ENCODE measurements around the gene CENPB.
"Not testable (repeated sequence)": the region's sequence is repeated elsewhere in the genome, so short reads cannot be mapped to it uniquely, and the experiment has no call there.

Gene CENPB

GRCh38 chr20:3811467-3812258 lies 25.1 kb upstream of the CENPB start:
- peak; percentile 80 to 87 for DNase-seq (ENCODE audit: low read depth in 2 of 2)

- DNase-seq (ENCODE audit: low read depth in 2 of 2) = no peak
Observed at GRCh38 chr20:3808544-3808943, 22.0 kb upstream of the CENPB start.

- no peak for DNase-seq (ENCODE audit: low read depth in 2 of 2)
Observed at GRCh38 chr20:3804781-3805180, 18.2 kb upstream of the CENPB start.

- no peak for DNase-seq (ENCODE audit: low read depth in 2 of 2)
Observed at GRCh38 chr20:3804254-3804751, 17.8 kb upstream of the CENPB start.

GRCh38 chr20:3803854-3804253 lies 17.3 kb upstream of the CENPB start:
- no peak for DNase-seq (ENCODE audit: low read depth in 2 of 2)

- no peak for DNase-seq (ENCODE audit: low read depth in 2 of 2)
Observed at GRCh38 chr20:3803289-3803688, 16.7 kb upstream of the CENPB start.

- DNase-seq (ENCODE audit: low read depth in 2 of 2) = no peak
Observed at GRCh38 chr20:3802524-3803239, 16.1 kb upstream of the CENPB start.

- no peak for DNase-seq (ENCODE audit: low read depth in 2 of 2)
Observed at GRCh38 chr20:3801846-3802245, 15.3 kb upstream of the CENPB start.

- no peak for DNase-seq (ENCODE audit: low read depth in 2 of 2)
Observed at GRCh38 chr20:3801299-3801698, 14.8 kb upstream of the CENPB start.

- DNase-seq (ENCODE audit: low read depth in 2 of 2) = no peak
Observed at GRCh38 chr20:3800878-3801260, 14.3 kb upstream of the CENPB start.

GRCh38 chr20:3800256-3800877 lies 13.8 kb upstream of the CENPB start:
- DNase-seq (ENCODE audit: low read depth in 2 of 2) = no peak

GRCh38 chr20:3798908-3799248 lies 12.3 kb upstream of the CENPB start:
- no peak for DNase-seq (ENCODE audit: low read depth in 2 of 2)

- DNase-seq (ENCODE audit: low read depth in 2 of 2) = no peak
Observed at GRCh38 chr20:3798373-3798768, 11.8 kb upstream of the CENPB start.

GRCh38 chr20:3797592-3798372 lies 11.2 kb upstream of the CENPB start:
- DNase-seq (ENCODE audit: low read depth in 2 of 2) = peak in 1 of 2 donors; percentile 44

- DNase-seq (ENCODE audit: low read depth in 2 of 2) = no peak
Observed at GRCh38 chr20:3797226-3797545, 10.6 kb upstream of the CENPB start.

GRCh38 chr20:3796477-3797225 lies 10.1 kb upstream of the CENPB start:
- DNase-seq (ENCODE audit: low read depth in 2 of 2) = no peak

- DNase-seq (ENCODE audit: low read depth in 2 of 2) = peak; percentile 84 to 89
Observed at GRCh38 chr20:3795511-3796468, 9.2 kb upstream of the CENPB start, which contains the start of gene CDC25B. Gene CDC25B (plus strand): TSS chr20:3796310. CDS start chr20:3796532, 222 bp downstream.

- DNase-seq (ENCODE audit: low read depth in 2 of 2) = no peak
Observed at GRCh38 chr20:3794701-3795420, 8.3 kb upstream of the CENPB start.

- DNase-seq (ENCODE audit: low read depth in 2 of 2) = not testable (repeated sequence)
Observed at GRCh38 chr20:3794168-3794567, 7.6 kb upstream of the CENPB start.

All from stimulated activated CD8-positive, alpha-beta memory T cell treated with anti-CD3 and anti-CD28 coated beads, Interleukin-2, amount 100 ng/mL, for 48 hours (primary cell).